GM06990 (cell line): ENCODE data around the gene MSANTD1.

Source experiments
- DNase-seq: peaks from one replicate; pipeline ENCODE4 v3.0.0-alpha.2; 2011; ENCODE audit not compliant: insufficient read length; ENCODE audit errors: extremely low read depth
- H3K27me3 ChIP-seq: replicated peaks from 2 replicates; pipeline ENCODE4 v1.6.0; 2011; ENCODE audit warnings: low read length; ENCODE audit not compliant: control insufficient read depth, insufficient read depth
- H3K36me3 ChIP-seq: 2 replicates; pipeline ENCODE4 v1.5.1; 2011; ENCODE audit warnings: low read length; ENCODE audit not compliant: control insufficient read depth, insufficient read depth
- H3K4me3 ChIP-seq: replicated peaks from 2 replicates; pipeline ENCODE4 v1.5.1; 2011; ENCODE audit warnings: low read depth, mild to moderate bottlenecking, control low read depth, low read length
- TF ChIP-seq, protein P1 (sequence below): IDR thresholded peaks from 2 replicates; pipeline ENCODE4 v1.5.1; 2011; ENCODE audit warnings: low read length, control low read depth, mild to moderate bottlenecking, inconsistent platforms; ENCODE audit not compliant: insufficient read depth, poor library complexity, severe bottlenecking

Gene MSANTD1

DNA sequence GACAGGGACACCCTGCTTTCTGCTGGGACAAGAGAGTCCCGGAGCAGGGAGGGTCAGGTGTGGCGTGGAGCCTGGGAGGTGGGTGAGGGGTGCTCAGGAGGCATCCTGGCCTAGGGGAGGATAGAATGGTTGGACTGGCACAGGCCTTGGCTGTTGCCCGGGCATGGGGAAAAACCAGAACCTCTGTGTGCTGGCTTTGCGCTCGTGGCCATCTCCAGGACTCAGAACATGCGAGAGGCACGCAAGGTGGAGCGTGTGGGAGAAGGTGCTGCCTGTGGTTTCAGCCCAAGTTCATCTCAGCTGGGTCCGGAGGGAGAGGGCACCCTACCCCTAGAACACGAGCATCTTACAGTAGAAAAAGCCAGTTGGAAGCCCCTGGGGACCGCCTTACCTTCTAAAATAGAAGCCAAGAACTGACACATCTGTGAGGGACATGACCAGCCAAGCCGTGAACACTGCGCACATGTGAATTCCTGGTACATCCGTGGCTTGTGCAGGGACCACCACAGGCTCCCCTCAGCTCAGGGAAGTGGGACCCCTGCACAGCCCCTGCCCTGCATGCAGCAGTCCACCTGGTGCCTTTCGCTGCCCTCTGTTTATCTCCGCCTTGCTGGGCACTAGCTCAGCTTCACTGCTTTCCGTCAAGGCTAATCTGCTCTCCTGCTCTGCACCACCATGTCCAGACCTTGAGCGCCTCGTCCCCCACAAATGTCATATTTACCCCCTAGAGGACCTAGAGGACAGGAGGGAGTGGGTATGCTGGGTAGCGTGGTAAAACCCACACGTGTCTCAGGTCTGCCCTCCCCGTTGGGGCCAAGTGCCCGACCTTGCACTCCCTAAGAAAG lies 13.5 kb downstream of the MSANTD1 start:
- Histone ChIP-seq H3K4me3 (no peak overlapping the region), H3K27me3 (no peaks in the 10 kb centered on the region), H3K36me3 (no peaks in the 10 kb centered on the region)
- TF ChIP-seq, protein P1, sequence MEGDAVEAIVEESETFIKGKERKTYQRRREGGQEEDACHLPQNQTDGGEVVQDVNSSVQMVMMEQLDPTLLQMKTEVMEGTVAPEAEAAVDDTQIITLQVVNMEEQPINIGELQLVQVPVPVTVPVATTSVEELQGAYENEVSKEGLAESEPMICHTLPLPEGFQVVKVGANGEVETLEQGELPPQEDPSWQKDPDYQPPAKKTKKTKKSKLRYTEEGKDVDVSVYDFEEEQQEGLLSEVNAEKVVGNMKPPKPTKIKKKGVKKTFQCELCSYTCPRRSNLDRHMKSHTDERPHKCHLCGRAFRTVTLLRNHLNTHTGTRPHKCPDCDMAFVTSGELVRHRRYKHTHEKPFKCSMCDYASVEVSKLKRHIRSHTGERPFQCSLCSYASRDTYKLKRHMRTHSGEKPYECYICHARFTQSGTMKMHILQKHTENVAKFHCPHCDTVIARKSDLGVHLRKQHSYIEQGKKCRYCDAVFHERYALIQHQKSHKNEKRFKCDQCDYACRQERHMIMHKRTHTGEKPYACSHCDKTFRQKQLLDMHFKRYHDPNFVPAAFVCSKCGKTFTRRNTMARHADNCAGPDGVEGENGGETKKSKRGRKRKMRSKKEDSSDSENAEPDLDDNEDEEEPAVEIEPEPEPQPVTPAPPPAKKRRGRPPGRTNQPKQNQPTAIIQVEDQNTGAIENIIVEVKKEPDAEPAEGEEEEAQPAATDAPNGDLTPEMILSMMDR, result no peak
- no peak for DNase-seq

GRCh38 chr4:3263053-3263875 lies 14.3 kb downstream of the MSANTD1 start:
- H3K27me3 ChIP-seq, result no peaks in the 10 kb centered on the region
- no peak for DNase-seq
- H3K36me3 ChIP-seq, result no peaks in the 10 kb centered on the region
- no peak overlapping the region for H3K4me3 ChIP-seq
- TF ChIP-seq, protein P1, result no peak

DNA sequence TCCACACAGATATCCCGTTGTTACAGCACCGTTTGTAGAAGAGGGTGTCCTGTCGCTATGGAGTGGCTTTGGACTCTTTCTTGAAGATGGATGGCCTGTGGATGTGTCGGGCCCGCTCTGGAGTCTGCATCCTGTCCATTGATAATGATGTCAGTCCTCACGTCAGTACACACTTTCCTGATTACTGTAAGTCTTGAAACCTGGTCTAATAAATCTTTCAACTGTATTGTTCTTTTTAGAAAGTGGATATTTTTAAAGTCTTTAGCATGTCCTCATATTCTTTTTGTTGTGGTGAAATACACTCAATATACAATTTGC lies 14.9 kb downstream of the MSANTD1 start:
- TF ChIP-seq, protein P1, result no peak
- no peak for DNase-seq
- Histone ChIP-seq H3K27me3 (no peaks in the 10 kb centered on the region), H3K36me3 (no peaks in the 10 kb centered on the region), H3K4me3 (no peak overlapping the region)

- Histone ChIP-seq H3K4me3 (no peak overlapping the region), H3K27me3 (no peaks in the 10 kb centered on the region), H3K36me3 (no peaks in the 10 kb centered on the region)
- no peak for DNase-seq
- TF ChIP-seq, protein P1, result no peak
These were observed 17.1 kb downstream of the MSANTD1 start for GRCh38 chr4:3266076-3266475.

DNA sequence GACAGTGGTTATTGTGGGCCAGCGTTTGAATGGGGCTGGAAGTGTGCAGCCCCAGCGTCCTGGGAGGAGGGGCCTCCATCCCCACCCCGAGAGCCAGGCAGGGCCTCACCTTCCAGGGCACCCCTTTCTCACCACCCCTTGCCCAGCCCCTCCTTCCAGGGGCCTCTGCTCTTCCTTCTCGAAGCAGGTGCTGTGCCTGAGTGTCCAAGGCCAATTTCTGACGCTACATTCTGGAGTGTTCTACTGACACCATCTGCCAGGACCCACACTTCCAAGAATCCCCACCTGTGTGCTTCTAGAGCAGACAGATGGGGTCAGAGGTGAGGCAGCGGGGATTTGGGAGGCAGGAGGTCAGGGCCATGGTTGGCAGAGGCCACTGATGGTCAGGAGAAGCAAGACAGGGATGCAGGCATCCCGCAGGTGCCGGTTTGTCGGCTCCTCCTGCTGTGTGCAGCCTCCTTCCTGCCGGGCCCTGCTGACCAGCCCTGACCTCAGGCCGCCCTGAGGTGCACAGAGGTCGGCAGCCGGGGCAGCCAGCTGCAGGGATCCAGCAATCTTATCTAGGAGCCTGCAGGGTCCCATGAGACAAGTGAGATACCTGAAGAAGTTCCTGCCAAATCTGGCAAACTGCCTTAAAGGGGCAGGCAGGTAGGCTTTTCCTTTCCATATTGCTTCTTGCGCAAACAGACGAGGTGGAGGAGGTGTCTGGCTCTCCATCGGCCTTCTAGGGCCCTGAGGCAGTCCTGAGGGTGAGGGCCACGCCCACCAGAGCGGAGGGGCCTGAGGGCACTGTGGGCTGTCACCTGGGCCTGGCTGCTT lies 18.8 kb downstream of the MSANTD1 start:
- Histone ChIP-seq H3K36me3 (no peaks in the 10 kb centered on the region), H3K4me3 (no peak overlapping the region), H3K27me3 (no peaks in the 10 kb centered on the region)
- TF ChIP-seq, protein P1, result no peak
- DNase-seq, result no peak
